HepG2 (cell line): ENCODE measurements around the gene SRSF3. TPM values are rescaled to one million over a fixed set of nuclear protein-coding genes. Genes with fewer than 3 reads are reported as not detected.

ENCODE experiments used
- AFF4 ChIP-seq: sonication (generic); formaldehyde crosslinking; IDR thresholded peaks from 2 replicates; pipeline ENCODE4 v1.4.0; 2020; ENCODE audit warnings: missing genetic modification reagents
- CEBPG ChIP-seq: IDR thresholded peaks from 2 replicates; pipeline ENCODE4 v1.6.1; 2016
- ELK4 ChIP-seq: sonication (generic); formaldehyde crosslinking; IDR thresholded peaks from 2 replicates; pipeline ENCODE4 v1.9.0; 2021; ENCODE audit warnings: missing genetic modification reagents, borderline replicate concordance
- ESRRA ChIP-seq: sonication (generic); formaldehyde crosslinking; IDR thresholded peaks from 2 replicates; pipeline ENCODE4 v1.5.1; 2020; ENCODE audit warnings: mild to moderate bottlenecking, low read depth, missing genetic modification reagents
- GABPB1 ChIP-seq: IDR thresholded peaks from 2 replicates; pipeline ENCODE4 v1.6.1; 2016; ENCODE audit warnings: mild to moderate bottlenecking, missing genetic modification reagents, moderate library complexity, missing compliant biosample characterization
- HES4 ChIP-seq: sonication (generic); formaldehyde crosslinking; IDR thresholded peaks from 2 replicates; pipeline ENCODE4 v1.9.0; 2021; ENCODE audit warnings: mild to moderate bottlenecking, missing genetic modification reagents, borderline replicate concordance
- MED1 ChIP-seq: sonication (generic); formaldehyde crosslinking; IDR thresholded peaks from 2 replicates; pipeline ENCODE4 v1.4.0; 2020; ENCODE audit warnings: missing genetic modification reagents
- NFKB2 ChIP-seq: sonication (generic); formaldehyde crosslinking; IDR thresholded peaks from 2 replicates; pipeline ENCODE4 v1.4.0; 2020; ENCODE audit warnings: missing genetic modification reagents, borderline replicate concordance
- NFRKB ChIP-seq: fragments of 450-650 bp; IDR thresholded peaks from 2 replicates; pipeline ENCODE4 v1.6.1; 2017
- POLR2AphosphoS5 ChIP-seq: IDR thresholded peaks from 2 replicates; pipeline ENCODE4 v1.6.1; 2012; ENCODE audit warnings: low read depth, low read length
- RXRA ChIP-seq: sonication (generic); formaldehyde crosslinking; IDR thresholded peaks from 2 replicates; pipeline ENCODE4 v1.5.1; 2020; ENCODE audit warnings: missing genetic modification reagents
- SALL1 ChIP-seq: sonication (generic); formaldehyde crosslinking; IDR thresholded peaks from 2 replicates; pipeline ENCODE4 v1.8.0; 2022; ENCODE audit warnings: mild to moderate bottlenecking, missing genetic modification reagents
- SMC3 ChIP-seq: IDR thresholded peaks from 2 replicates; pipeline ENCODE4 v1.6.1; 2011; ENCODE audit warnings: low read length, improper control_type of control experiment
- SOX5 ChIP-seq: IDR thresholded peaks from 2 replicates; pipeline ENCODE4 v1.6.1; 2016; ENCODE audit warnings: borderline replicate concordance
- TFE3 ChIP-seq: IDR thresholded peaks from 2 replicates; pipeline ENCODE4 v1.6.1; 2016
- THAP8 ChIP-seq: sonication (generic); formaldehyde crosslinking; IDR thresholded peaks from 2 replicates; pipeline ENCODE4 v1.5.1; 2020; ENCODE audit warnings: missing genetic modification reagents, mild to moderate bottlenecking, borderline replicate concordance
- THRA ChIP-seq: sonication (generic); formaldehyde crosslinking; IDR thresholded peaks from 2 replicates; pipeline ENCODE4 v1.4.0; 2020; ENCODE audit warnings: missing genetic modification reagents, borderline replicate concordance
- ZBTB20 ChIP-seq: sonication (generic); formaldehyde crosslinking; IDR thresholded peaks from 2 replicates; pipeline ENCODE4 v1.8.1; 2023; ENCODE audit warnings: missing genetic modification reagents, low read depth, mild to moderate bottlenecking, borderline replicate concordance
- ZFP62 ChIP-seq: sonication (generic); formaldehyde crosslinking; IDR thresholded peaks from 2 replicates; pipeline ENCODE4 v1.4.0; 2020; ENCODE audit warnings: missing genetic modification reagents
- ZNF781 ChIP-seq: sonication (generic); formaldehyde crosslinking; IDR thresholded peaks from 2 replicates; pipeline ENCODE4 v1.5.1; 2020; ENCODE audit warnings: borderline replicate concordance, mild to moderate bottlenecking, missing genetic modification reagents; ENCODE audit errors: not compliant biosample characterization
- polyA plus RNA-seq, 8 experiments: library from polyadenylated mRNA; depleted of rRNA in 3 of 8; stranded (reverse) in 7 of 8; unstranded in 1 of 8; fragments of >200 nt; fragmentation: Illumina TruSeq in 4 of 8; extraction: Trizol in 4 of 8; gene quantifications; 2 replicates each; pipeline versions ENCODE4 v1.2.1 to v1.2.3, GENCODE V29; 2011 to 2016; ENCODE audit warnings: low read depth in 4 of 8, missing spikeins in 1 of 8, mixed read lengths in 1 of 8; ENCODE audit not compliant: insufficient read depth in 1 of 8
- total RNA-seq, 5 experiments: library from RNA; depleted of rRNA; stranded (reverse); fragments of >200 nt; fragmentation: Illumina TruSeq; extraction: Trizol; gene quantifications; 2 replicates each; pipeline ENCODE4 v1.2.3, GENCODE V29; 2016; ENCODE audit warnings: low read depth in 1 of 5

Gene SRSF3
- total and polyA plus RNA-seq, 2 of the 13 experiments (the other 11 are each of a cell fraction or from before 2014, with no cell fraction given), result 206 to 684 TPM

- TF ChIP-seq THRA (no peak), ZNF781 (CRISPR knock-in tag) (no peak), POLR2AphosphoS5 (no peak), ELK4 (CRISPR knock-in tag) (no peak), MED1 (CRISPR knock-in tag) (no peak), HES4 (no peak), ZFP62 (CRISPR knock-in tag) (no peak), TFE3 (CRISPR knock-in tag) (no peak), ZBTB20 (CRISPR knock-in tag) (no peak), NFRKB (no peak), THAP8 (CRISPR knock-in tag) (no peak), CEBPG (CRISPR knock-in tag) (peak; percentile 73), SALL1 (peak; percentile 31; the same call in 1 of the 2 replicates), NFKB2 (CRISPR knock-in tag) (no peak), ESRRA (CRISPR knock-in tag) (no peak), AFF4 (CRISPR knock-in tag) (no peak), SMC3 (no peak), RXRA (CRISPR knock-in tag) (no peak), SOX5 (CRISPR knock-in tag) (no peak), GABPB1 (CRISPR knock-in tag) (no peak)
These were observed 55.7 kb downstream of the SRSF3 start (continued) for GRCh38 chr6:36649701-36650484.
